GM18499 (cell line): ENCODE data around the gene JOSD1.

Source experiments
- ATAC-seq: cut with Tn5 transposase; IDR thresholded peaks from one replicate; pipeline ENCODE4 v1.9.1; 2021; ENCODE audit warnings: moderate number of reproducible peaks; ENCODE audit not compliant: insufficient read depth, unreplicated experiment

JOSD1 gene

GRCh38 chr22:38638728-38639127 is 62.0 kb downstream of the JOSD1 start:
- ATAC-seq, result no peak

GRCh38 chr22:38638216-38638615 is 62.5 kb downstream of the JOSD1 start:
- no peak for ATAC-seq
